HepG2 (cell line): ENCODE data around the gene RXFP1. TPM values are rescaled to one million over a fixed set of nuclear protein-coding genes. Genes with fewer than 3 reads are reported as not detected.

Experiments
- ATAC-seq: fragments of 200-7000 bp; cut with Tn5 transposase; 3 replicates; pipeline ENCODE4 v1.9.1; 2020; ENCODE audit warnings: mild to moderate bottlenecking, moderate library complexity
- BruUV-seq: library from RNA; stranded (reverse); fragments of 400-500 nt; replicated peaks from 2 replicates; lab custom pipeline; 2021; lab: Mats Ljungman, UMichigan
- CTCF ChIA-PET: fragments of 300-600 bp; formaldehyde crosslinking; extraction: SDS; loops from one replicate; lab custom pipeline; 2021; ENCODE audit warnings: low total read pairs, inconsistent platforms, low intra/inter-chr PET ratio; lab: Yijun Ruan, JAX
- POLR2A ChIA-PET: fragments of 350-600 bp; sonication (Branson Sonifier 250); formaldehyde crosslinking; loops from one replicate; lab custom pipeline; 2020; ENCODE audit warnings: antibody characterized with exemption, inconsistent platforms; lab: Yijun Ruan, JAX
- DNase-seq: peaks from one replicate; pipeline ENCODE4 v3.0.0-alpha.2; 2015; ENCODE audit warnings: low spot score
- FAIRE-seq: peaks from 3 replicates; lab custom pipeline; 2011; peaks lifted over from hg19 to GRCh38; lab: Jason Lieb, UNC
- H2AFZ ChIP-seq: one replicate; pipeline ENCODE4 v1.6.1; 2011; ENCODE audit warnings: low read length, inconsistent platforms
- H3K27ac ChIP-seq: fragments of 300-600 bp; 3 replicates; pipeline ENCODE4 v1.8.0; 2011; ENCODE audit warnings: mixed run types, mild to moderate bottlenecking, mixed read lengths, low read length, inconsistent platforms; ENCODE audit not compliant: insufficient read depth; ENCODE audit errors: extremely low read length
- H3K27me3 ChIP-seq, 2 experiments: fragments of 200-600 bp in 1 of 2; 2 replicates in 1 of 2; 3 replicates in 1 of 2; pipeline versions ENCODE4 v1.6.0 to v1.8.0; 2011; ENCODE audit warnings: low read length in 2 of 2, mild to moderate bottlenecking in 2 of 2, moderate library complexity in 2 of 2, inconsistent platforms in 1 of 2; ENCODE audit not compliant: insufficient read depth in 2 of 2, control insufficient read depth in 1 of 2
- H3K36me3 ChIP-seq, 2 experiments: fragments of 200-600 bp in 1 of 2; replicated peaks in 1 of 2; 2 replicates in 1 of 2; 3 replicates in 1 of 2; pipeline versions ENCODE4 v1.5.1 to v1.8.0; 2011; ENCODE audit warnings: low read length in 2 of 2, inconsistent platforms in 1 of 2; ENCODE audit not compliant: insufficient read depth in 2 of 2, control insufficient read depth in 1 of 2
- H3K4me1 ChIP-seq: 2 replicates; pipeline ENCODE4 v1.5.1; 2012; ENCODE audit warnings: low read length, inconsistent platforms; ENCODE audit not compliant: insufficient read depth
- H3K4me2 ChIP-seq: 2 replicates; pipeline ENCODE4 v1.6.0; 2011; ENCODE audit warnings: low read depth, low read length, inconsistent platforms
- H3K4me3 ChIP-seq, 3 experiments: fragments of 200-600 bp in 1 of 3; sonication (generic), shearing (Covaris generic) in 1 of 3; replicated peaks in 1 of 3; 2 replicates each; pipeline ENCODE4 v1.5.1; 2011 to 2016; ENCODE audit warnings: low read length in 3 of 3, inconsistent platforms in 2 of 3, low read depth in 2 of 3, mild to moderate bottlenecking in 2 of 3, control low read depth in 1 of 3, mixed read lengths in 1 of 3; ENCODE audit not compliant: insufficient read depth in 1 of 3
- H3K79me2 ChIP-seq: one replicate; pipeline ENCODE4 v1.6.1; 2011; ENCODE audit warnings: low read length, inconsistent platforms; ENCODE audit not compliant: insufficient read depth
- H3K9ac ChIP-seq: 2 replicates; pipeline ENCODE4 v1.6.0; 2011; ENCODE audit warnings: mild to moderate bottlenecking, low read depth, low read length, inconsistent platforms; ENCODE audit not compliant: insufficient read depth
- H3K9me3 ChIP-seq: 2 replicates; pipeline ENCODE4 v1.5.1; 2012; ENCODE audit warnings: mild to moderate bottlenecking, low read length
- H4K20me1 ChIP-seq: 2 replicates; pipeline ENCODE4 v1.6.0; 2011; ENCODE audit warnings: inconsistent platforms, mild to moderate bottlenecking, low read length, moderate library complexity; ENCODE audit not compliant: insufficient read depth
- ATAD3A ChIP-seq: sonication (generic); formaldehyde crosslinking; IDR thresholded peaks from 2 replicates; pipeline ENCODE4 v1.4.0; 2020; ENCODE audit warnings: missing genetic modification reagents
- ATF3 ChIP-seq: sonication (generic); formaldehyde crosslinking; IDR thresholded peaks from 2 replicates; pipeline ENCODE4 v1.4.0; 2020; ENCODE audit warnings: missing genetic modification reagents
- CEBPG ChIP-seq: IDR thresholded peaks from 2 replicates; pipeline ENCODE4 v1.6.1; 2016
- FIP1L1 ChIP-seq: fragments of 200-400 bp; formaldehyde crosslinking; IDR thresholded peaks from 2 replicates; pipeline ENCODE4 v1.6.1; 2018; ENCODE audit warnings: low read depth, mild to moderate bottlenecking, low read length, moderate library complexity, borderline replicate concordance; ENCODE audit not compliant: insufficient read depth
- HDAC6 ChIP-seq: fragments of 200-600 bp; sonication (generic); IDR thresholded peaks from 2 replicates; pipeline ENCODE4 v1.7.0; 2017; ENCODE audit warnings: mild to moderate bottlenecking, antibody characterized with exemption, low read length, low read depth
- HOXA5 ChIP-seq: sonication (generic); formaldehyde crosslinking; IDR thresholded peaks from 2 replicates; pipeline ENCODE4 v1.4.0; 2020; ENCODE audit warnings: missing genetic modification reagents
- MIXL1 ChIP-seq: IDR thresholded peaks from 2 replicates; pipeline ENCODE4 v1.6.1; 2016
- NFKB2 ChIP-seq: sonication (generic); formaldehyde crosslinking; IDR thresholded peaks from 2 replicates; pipeline ENCODE4 v1.4.0; 2020; ENCODE audit warnings: missing genetic modification reagents, borderline replicate concordance
- REL ChIP-seq: sonication (generic); formaldehyde crosslinking; conservative IDR thresholded peaks from 2 replicates; pipeline ENCODE4 v1.8.0; 2022; ENCODE audit warnings: mild to moderate bottlenecking, missing genetic modification reagents, moderate library complexity
- SMARCE1 ChIP-seq: fragments of 450-650 bp; IDR thresholded peaks from 2 replicates; pipeline ENCODE4 v1.6.1; 2017; ENCODE audit warnings: borderline replicate concordance
- SRF ChIP-seq: IDR thresholded peaks from 2 replicates; pipeline ENCODE4 v1.6.1; 2011; ENCODE audit warnings: mild to moderate bottlenecking, low read depth, low read length, moderate library complexity
- UBTF ChIP-seq: sonication (generic); formaldehyde crosslinking; IDR thresholded peaks from 2 replicates; pipeline ENCODE4 v1.4.0; 2020; ENCODE audit warnings: mild to moderate bottlenecking, missing genetic modification reagents
- ZFP91 ChIP-seq: sonication (generic); formaldehyde crosslinking; IDR thresholded peaks from 2 replicates; pipeline ENCODE4 v1.9.0; 2022; ENCODE audit warnings: missing genetic modification reagents, mild to moderate bottlenecking, borderline replicate concordance
- ZNF441 ChIP-seq: sonication (generic); formaldehyde crosslinking; IDR thresholded peaks from 2 replicates; pipeline ENCODE4 v1.7.0; 2021; ENCODE audit warnings: missing genetic modification reagents, borderline replicate concordance
- ZNF598 ChIP-seq: sonication (generic); formaldehyde crosslinking; IDR thresholded peaks from 2 replicates; pipeline ENCODE4 v1.5.1; 2020; ENCODE audit warnings: mild to moderate bottlenecking, missing genetic modification reagents, borderline replicate concordance
- ZNF672 ChIP-seq: sonication (generic); formaldehyde crosslinking; IDR thresholded peaks from 2 replicates; pipeline ENCODE4 v1.8.1; 2022; ENCODE audit warnings: missing genetic modification reagents
- ZNF678 ChIP-seq: sonication (generic); formaldehyde crosslinking; IDR thresholded peaks from 2 replicates; pipeline ENCODE4 v1.4.0; 2020; ENCODE audit warnings: mild to moderate bottlenecking, missing genetic modification reagents
- WGBS: methylation state at CpG from one replicate; pipeline ENCODE4 v1.1.6; 2017; ENCODE audit warnings: low lambda C conversion rate; 5-methylcytosine and 5-hydroxymethylcytosine counted together
- in situ Hi-C: cut with HindIII; loops from 2 replicates; pipeline ENCODE4 v1.10.0; 2017; ENCODE audit warnings: low pct_unique_long_range_greater_than_20kb; ENCODE audit not compliant: extremely low pct_ligation_motif_present
- intact Hi-C: fragments of 100-400 bp; cut with micrococcal nuclease; formaldehyde crosslinking; loops from one replicate; pipeline ENCODE4 v1.10.0; 2022; ENCODE audit not compliant: unreplicated experiment
- polyA plus RNA-seq, 8 experiments: library from polyadenylated mRNA; depleted of rRNA in 3 of 8; stranded (reverse) in 7 of 8; unstranded in 1 of 8; fragments of >200 nt; fragmentation: Illumina TruSeq in 4 of 8; extraction: Trizol in 4 of 8; gene quantifications; 2 replicates each; pipeline versions ENCODE4 v1.2.1 to v1.2.3, GENCODE V29; 2011 to 2016; ENCODE audit warnings: low read depth in 4 of 8, missing spikeins in 1 of 8, mixed read lengths in 1 of 8; ENCODE audit not compliant: insufficient read depth in 1 of 8
- total RNA-seq, 5 experiments: library from RNA; depleted of rRNA; stranded (reverse); fragments of >200 nt; fragmentation: Illumina TruSeq; extraction: Trizol; gene quantifications; 2 replicates each; pipeline ENCODE4 v1.2.3, GENCODE V29; 2016; ENCODE audit warnings: low read depth in 1 of 5

The RXFP1 gene
- total and polyA plus RNA-seq, 2 of the 13 experiments (the other 11 are each of a cell fraction or from before 2014, with no cell fraction given): not detected

GRCh38 chr4:158543191-158543590 lies 21.5 kb downstream of the RXFP1 start:
- Histone ChIP-seq H3K27me3 (no peaks in the 10 kb centered on the region), H3K79me2 (no peaks in the 10 kb centered on the region), H3K9me3 (no peaks in the 10 kb centered on the region), H4K20me1 (no peaks in the 10 kb centered on the region), H3K27ac (no peak overlapping the region), H3K36me3 (no peaks in the 10 kb centered on the region), H3K9ac (no peak overlapping the region), H3K4me3 (no peak overlapping the region), H2AFZ (no peak overlapping the region), H3K4me1 (no peaks in the 10 kb centered on the region), H3K4me2 (no peak overlapping the region)
- CTCF ChIA-PET: no interaction called here
- no peak for TF ChIP-seq ZNF598 (CRISPR knock-in tag)
- TF ChIP-seq MIXL1 (CRISPR knock-in tag): no peak
- no peak for TF ChIP-seq ZNF672
- intact Hi-C loops: no loop called here
- no peak for DNase-seq
- in situ Hi-C loops: no loop called here
- FAIRE-seq: no peak
- ATAC-seq: no peak
- POLR2A ChIA-PET: no interaction called here
- whole genome bisulfite sequencing: 0% methylated on average over 1 of the region's 1 CpG
- BruUV-seq: no TSS peak

- FAIRE-seq (no peak), DNase-seq (no peak), ATAC-seq (no peak)
- H3K9ac ChIP-seq: no peak overlapping the region
- no peak overlapping the region for H3K27ac ChIP-seq
- no peaks in the 10 kb centered on the region for H3K27me3 ChIP-seq
- no peaks in the 10 kb centered on the region for H3K36me3 ChIP-seq
- no peaks in the 10 kb centered on the region for H3K4me1 ChIP-seq
- H2AFZ ChIP-seq: no peak overlapping the region
- CTCF ChIA-PET: no interaction called here
- no TSS peak for BruUV-seq
- whole genome bisulfite sequencing: 0% methylated on average over 1 of the region's 1 CpG
- H3K79me2 ChIP-seq: no peaks in the 10 kb centered on the region
- H3K4me2 ChIP-seq: no peak overlapping the region
- H4K20me1 ChIP-seq: no peaks in the 10 kb centered on the region
- H3K9me3 ChIP-seq: no peaks in the 10 kb centered on the region
- POLR2A ChIA-PET: no interaction called here
- in situ Hi-C loops: no loop called here
- no peak overlapping the region for H3K4me3 ChIP-seq
- intact Hi-C loops: no loop called here
- TF ChIP-seq ATF3 (no peak), REL (no peak), NFKB2 (CRISPR knock-in tag) (no peak), HDAC6 (no peak), CEBPG (CRISPR knock-in tag) (no peak), ZFP91 (CRISPR knock-in tag) (no peak), HOXA5 (no peak), SRF (no peak), UBTF (CRISPR knock-in tag) (no peak), ZNF441 (CRISPR knock-in tag) (no peak), SMARCE1 (no peak), ATAD3A (CRISPR knock-in tag) (no peak), FIP1L1 (no peak), ZNF678 (CRISPR knock-in tag) (no peak)
These were observed 22.5 kb downstream of the RXFP1 start for GRCh38 chr4:158544141-158544540.
